ENCODE data around the gene UCHL3. TPM values are rescaled to one million over a fixed set of nuclear protein-coding genes. Genes with fewer than 3 reads are reported as not detected.

Gene UCHL3
- total RNA-seq, 5 donors from 2014 or later (not counting 1 experiment from before 2014, with no cell fraction given), result 13.9 to 26.5 (median 16.0) TPM

GRCh38 chr13:75639454-75639853 is 89.9 kb downstream of the UCHL3 start:
- CTCF ChIA-PET, result no interaction called here
- H3K4me3 ChIP-seq (ENCODE audit: control insufficient read depth in 1 of 2, extremely low read depth in 1 of 2, low read length in 1 of 2), result no peak overlapping the region

DNA sequence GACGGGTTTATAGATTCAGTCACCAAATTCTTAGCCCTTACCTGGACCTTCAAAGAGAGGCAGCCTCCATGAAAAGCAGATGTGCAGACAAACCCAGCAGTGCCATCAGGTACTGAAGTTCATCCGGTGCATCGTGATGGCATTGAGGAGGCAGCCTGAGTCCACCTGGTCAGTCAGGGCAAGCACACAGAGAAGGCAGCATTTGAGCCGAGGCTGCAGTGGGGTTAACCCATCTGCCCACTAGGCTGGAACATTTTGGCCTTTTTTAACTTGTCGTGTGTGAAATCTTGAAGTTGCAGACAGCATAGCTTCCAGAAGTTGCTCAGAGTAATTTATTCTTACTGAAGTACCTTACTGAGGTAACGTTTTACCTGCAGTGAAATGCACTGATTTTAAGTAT is 91.4 kb downstream of the UCHL3 start:
- H3K4me3 ChIP-seq (ENCODE audit: control insufficient read depth in 1 of 2, extremely low read depth in 1 of 2, low read length in 1 of 2), result no peak overlapping the region
- DNase-seq (no peak), ATAC-seq (replicated peaks in 1 of 4) (no peak)
- Mint-ChIP-seq H3K27ac (no peak overlapping the region), H3K27me3 (peaks cover 5 to 6% of the 10 kb centered on the region in 2 donors), H3K9me3 (no peaks in the 10 kb centered on the region), H3K4me1 (peaks cover 10 to 16% (median 13%) of the 10 kb centered on the region in 3 donors), H3K36me3 (peaks cover 5% of the 10 kb centered on the region), H3K4me3 (no peak overlapping the region)
- H3K4me1 ChIP-seq (ENCODE audit: control insufficient read depth in 1 of 2, extremely low read depth in 1 of 2, insufficient read depth in 2 of 2, low read length in 2 of 2), result peaks cover 10 to 13% of the 10 kb centered on the region in 2 experiments
- WGBS (ENCODE audit: insufficient coverage), result 85% methylated on average over 3 of the region's 6 CpGs
- ChIA-PET CTCF (interaction anchor here in 1 of 2 donors (0.6 kb wide), 1 partner anchor 34 kb away, joined by 3 read pairs; no protein-coding TSS in a partner anchor), POLR2A (interaction anchor here in 1 of 2 donors (0.5 kb wide), 1 partner anchor 1550 kb away, joined by 10 read pairs; no protein-coding TSS in a partner anchor)
- no peaks in the 10 kb centered on the region for H3K27me3 ChIP-seq (replicated peaks in 1 of 2; ENCODE audit: control insufficient read depth in 2 of 2, extremely low read depth in 1 of 2, insufficient read depth in 2 of 2, low read length in 1 of 2)
- no peak overlapping the region for H3K27ac ChIP-seq (ENCODE audit: low read length)
- H3K36me3 ChIP-seq (ENCODE audit: control insufficient read depth in 2 of 2, extremely low read depth in 1 of 2, insufficient read depth in 1 of 2, low read length in 1 of 2), result no peaks in the 10 kb centered on the region
- no peaks in the 10 kb centered on the region for H3K9me3 ChIP-seq

More at GRCh38 chr13:75639454-75639853, 89.9 kb downstream of the UCHL3 start:
- H3K9me3 Mint-ChIP-seq, result no peaks in the 10 kb centered on the region
- H3K27ac Mint-ChIP-seq, result no peak overlapping the region
- H3K4me3 Mint-ChIP-seq, result no peak overlapping the region
- Histone ChIP-seq H3K36me3 (ENCODE audit: control insufficient read depth in 2 of 2, extremely low read depth in 1 of 2, insufficient read depth in 1 of 2, low read length in 1 of 2) (no peaks in the 10 kb centered on the region), H3K4me1 (ENCODE audit: control insufficient read depth in 1 of 2, extremely low read depth in 1 of 2, insufficient read depth in 2 of 2, low read length in 2 of 2) (peaks cover 10 to 15% of the 10 kb centered on the region in 2 experiments), H3K27ac (ENCODE audit: low read length) (no peak overlapping the region), H3K9me3 (no peaks in the 10 kb centered on the region), H3K27me3 (replicated peaks in 1 of 2; ENCODE audit: control insufficient read depth in 2 of 2, extremely low read depth in 1 of 2, insufficient read depth in 2 of 2, low read length in 1 of 2) (no peaks in the 10 kb centered on the region)
- 100% methylated on average over 1 of the region's 2 CpGs for WGBS (ENCODE audit: insufficient coverage)
- DNase-seq, result no peak
- no peak for ATAC-seq (replicated peaks in 1 of 4)
- POLR2A ChIA-PET, result no interaction called here
- H3K36me3 Mint-ChIP-seq, result no peaks in the 10 kb centered on the region
- H3K4me1 Mint-ChIP-seq, result peaks cover 10 to 16% (median 13%) of the 10 kb centered on the region in 3 donors
- peaks cover 5 to 6% of the 10 kb centered on the region in 2 donors for H3K27me3 Mint-ChIP-seq

DNA sequence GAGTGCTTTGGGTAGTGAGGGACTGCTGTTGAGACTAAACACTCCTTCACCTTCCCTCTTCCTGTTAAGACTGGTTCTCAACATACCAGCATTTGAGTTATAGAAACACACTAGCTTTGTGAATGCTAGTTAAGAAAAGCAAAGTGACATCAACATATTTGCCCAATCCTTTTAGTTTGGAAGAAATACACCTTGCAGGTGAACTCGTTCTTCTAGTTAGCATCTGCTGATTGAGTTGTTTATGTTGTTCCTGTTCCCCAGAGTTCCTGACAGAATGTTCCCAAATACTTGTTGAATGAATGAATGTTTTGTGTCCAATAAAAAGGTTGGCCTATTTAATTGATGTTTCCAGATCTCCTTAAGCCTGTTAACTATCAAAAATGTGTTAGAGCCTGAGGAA is 93.6 kb downstream of the UCHL3 start:
- Histone ChIP-seq H3K27me3 (replicated peaks in 1 of 2; ENCODE audit: control insufficient read depth in 2 of 2, extremely low read depth in 1 of 2, insufficient read depth in 2 of 2, low read length in 1 of 2) (no peaks in the 10 kb centered on the region), H3K27ac (ENCODE audit: low read length) (no peak overlapping the region), H3K4me3 (ENCODE audit: control insufficient read depth in 1 of 2, extremely low read depth in 1 of 2, low read length in 1 of 2) (no peak overlapping the region), H3K9me3 (no peaks in the 10 kb centered on the region), H3K4me1 (ENCODE audit: control insufficient read depth in 1 of 2, extremely low read depth in 1 of 2, insufficient read depth in 2 of 2, low read length in 2 of 2) (no peaks in the 10 kb centered on the region), H3K36me3 (ENCODE audit: control insufficient read depth in 2 of 2, extremely low read depth in 1 of 2, insufficient read depth in 1 of 2, low read length in 1 of 2) (no peaks in the 10 kb centered on the region)
- ChIA-PET CTCF (no interaction called here), POLR2A (no interaction called here)
- DNase-seq (no peak), ATAC-seq (replicated peaks in 1 of 4) (no peak)
- WGBS (ENCODE audit: insufficient coverage), result no CpG with 5 or more reads among the region's 1 CpG
- Mint-ChIP-seq H3K36me3 (peaks cover 10% of the 10 kb centered on the region), H3K27me3 (peaks cover 1 to 2% of the 10 kb centered on the region in 2 donors), H3K27ac (no peak overlapping the region), H3K4me3 (no peak overlapping the region), H3K9me3 (no peaks in the 10 kb centered on the region), H3K4me1 (peaks cover 0 to 5% (median 4%) of the 10 kb centered on the region in 3 donors)

DNA sequence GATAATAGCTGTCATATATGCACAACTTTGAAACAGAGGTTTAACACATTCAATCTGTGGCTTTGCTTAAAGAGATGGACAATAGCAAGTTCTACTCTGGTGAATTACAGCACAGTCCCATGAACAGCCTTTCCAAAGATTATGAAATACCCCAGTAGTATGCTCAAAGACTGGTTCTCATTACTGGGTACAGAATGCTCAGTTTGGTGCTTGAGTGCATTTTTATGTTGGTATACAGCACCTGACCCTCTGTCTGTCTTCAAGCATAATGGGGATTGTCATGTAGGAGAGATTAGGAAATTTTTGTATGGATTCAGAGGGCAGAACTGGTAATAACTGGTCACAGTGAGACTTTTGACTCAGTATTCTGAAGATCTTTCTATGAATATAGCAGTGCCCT is 94.1 kb downstream of the UCHL3 start:
- H3K27ac Mint-ChIP-seq, result no peak overlapping the region
- no peaks in the 10 kb centered on the region for H3K9me3 Mint-ChIP-seq
- CTCF ChIA-PET, result no interaction called here
- peaks cover 0 to 1% of the 10 kb centered on the region in 2 donors for H3K27me3 Mint-ChIP-seq
- no peak overlapping the region for H3K4me3 Mint-ChIP-seq
- Histone ChIP-seq H3K4me1 (ENCODE audit: control insufficient read depth in 1 of 2, extremely low read depth in 1 of 2, insufficient read depth in 2 of 2, low read length in 2 of 2) (no peaks in the 10 kb centered on the region), H3K4me3 (ENCODE audit: control insufficient read depth in 1 of 2, extremely low read depth in 1 of 2, low read length in 1 of 2) (no peak overlapping the region), H3K27ac (ENCODE audit: low read length) (no peak overlapping the region), H3K27me3 (replicated peaks in 1 of 2; ENCODE audit: control insufficient read depth in 2 of 2, extremely low read depth in 1 of 2, insufficient read depth in 2 of 2, low read length in 1 of 2) (no peaks in the 10 kb centered on the region), H3K36me3 (ENCODE audit: control insufficient read depth in 2 of 2, extremely low read depth in 1 of 2, insufficient read depth in 1 of 2, low read length in 1 of 2) (no peaks in the 10 kb centered on the region), H3K9me3 (no peaks in the 10 kb centered on the region)
- peaks cover 0 to 3% (median 2%) of the 10 kb centered on the region in 3 donors for H3K4me1 Mint-ChIP-seq
- ATAC-seq (replicated peaks in 1 of 4) (no peak), DNase-seq (no peak)
- peaks cover 14% of the 10 kb centered on the region for H3K36me3 Mint-ChIP-seq
- POLR2A ChIA-PET, result no interaction called here

- no peak overlapping the region for H3K27ac ChIP-seq (ENCODE audit: low read length)
- ChIA-PET CTCF (interaction anchor here in 1 of 2 donors (0.7 kb wide), 1 partner anchor 307 kb away, joined by 3 read pairs; no protein-coding TSS in a partner anchor), POLR2A (interaction anchor here in 1 of 2 donors (0.7 kb wide), 1 partner anchor 23 kb away, joined by 3 read pairs; no protein-coding TSS in a partner anchor)
- H3K27ac Mint-ChIP-seq, result no peak overlapping the region
- ATAC-seq (replicated peaks in 1 of 4) (no peak), DNase-seq (no peak)
- H3K4me3 ChIP-seq (ENCODE audit: control insufficient read depth in 1 of 2, extremely low read depth in 1 of 2, low read length in 1 of 2), result no peak overlapping the region
- no peaks in the 10 kb centered on the region for H3K36me3 ChIP-seq (ENCODE audit: control insufficient read depth in 2 of 2, extremely low read depth in 1 of 2, insufficient read depth in 1 of 2, low read length in 1 of 2)
- no CpG with 5 or more reads among the region's 3 CpGs for WGBS (ENCODE audit: insufficient coverage)
- no peaks in the 10 kb centered on the region for H3K27me3 ChIP-seq (replicated peaks in 1 of 2; ENCODE audit: control insufficient read depth in 2 of 2, extremely low read depth in 1 of 2, insufficient read depth in 2 of 2, low read length in 1 of 2)
- no peaks in the 10 kb centered on the region for H3K27me3 Mint-ChIP-seq
- H3K36me3 Mint-ChIP-seq, result peaks cover 21% of the 10 kb centered on the region
- no peak overlapping the region for H3K4me3 Mint-ChIP-seq
- no peaks in the 10 kb centered on the region for H3K4me1 ChIP-seq (ENCODE audit: control insufficient read depth in 1 of 2, extremely low read depth in 1 of 2, insufficient read depth in 2 of 2, low read length in 2 of 2)
- no peaks in the 10 kb centered on the region for H3K9me3 Mint-ChIP-seq
- H3K4me1 Mint-ChIP-seq, result peaks cover 0 to 3% (median 2%) of the 10 kb centered on the region in 3 donors
- no peaks in the 10 kb centered on the region for H3K9me3 ChIP-seq
These were observed 95.5 kb downstream of the UCHL3 start for GRCh38 chr13:75645141-75645540.

- Histone ChIP-seq H3K9me3 (no peaks in the 10 kb centered on the region), H3K27me3 (replicated peaks in 1 of 2; ENCODE audit: control insufficient read depth in 2 of 2, extremely low read depth in 1 of 2, insufficient read depth in 2 of 2, low read length in 1 of 2) (no peaks in the 10 kb centered on the region), H3K4me1 (ENCODE audit: control insufficient read depth in 1 of 2, extremely low read depth in 1 of 2, insufficient read depth in 2 of 2, low read length in 2 of 2) (no peaks in the 10 kb centered on the region), H3K36me3 (ENCODE audit: control insufficient read depth in 2 of 2, extremely low read depth in 1 of 2, insufficient read depth in 1 of 2, low read length in 1 of 2) (no peaks in the 10 kb centered on the region), H3K4me3 (ENCODE audit: control insufficient read depth in 1 of 2, extremely low read depth in 1 of 2, low read length in 1 of 2) (no peak overlapping the region), H3K27ac (ENCODE audit: low read length) (no peak overlapping the region)
- no peaks in the 10 kb centered on the region for H3K27me3 Mint-ChIP-seq
- peaks cover 25% of the 10 kb centered on the region for H3K36me3 Mint-ChIP-seq
- DNase-seq (no peak), ATAC-seq (replicated peaks in 1 of 4) (no peak)
- peaks cover 0 to 2% (median 0%) of the 10 kb centered on the region in 3 donors for H3K4me1 Mint-ChIP-seq
- no peak overlapping the region for H3K4me3 Mint-ChIP-seq
- CTCF ChIA-PET, result interaction anchor here in 1 of 2 donors (0.6 kb wide), 1 partner anchor 20 kb away, joined by 3 read pairs; no protein-coding TSS in a partner anchor
- no peak overlapping the region for H3K27ac Mint-ChIP-seq
- POLR2A ChIA-PET, result interaction anchor here in 1 of 2 donors (0.6 kb wide), 1 partner anchor 1279 kb away, joined by 6 read pairs; no protein-coding TSS in a partner anchor
- H3K9me3 Mint-ChIP-seq, result no peaks in the 10 kb centered on the region
- WGBS (ENCODE audit: insufficient coverage), result no CpG with 5 or more reads among the region's 1 CpG
These were observed 97.7 kb downstream of the UCHL3 start for GRCh38 chr13:75647126-75647784.

All from T-cell (primary cell).